GM12872 (cell line): Measurements from ENCODE around the gene NMT2.

Experiments
- TF ChIP-seq, protein P1 (sequence below): IDR thresholded peaks from 3 replicates; pipeline ENCODE4 v1.5.1; 2011; ENCODE audit warnings: low read depth, mild to moderate bottlenecking, low read length, moderate library complexity; ENCODE audit not compliant: insufficient read depth

NMT2 gene

GRCh38 chr10:15175587-15175986, 7.1 kb upstream of the NMT2 start:
- TF ChIP-seq, protein P1, sequence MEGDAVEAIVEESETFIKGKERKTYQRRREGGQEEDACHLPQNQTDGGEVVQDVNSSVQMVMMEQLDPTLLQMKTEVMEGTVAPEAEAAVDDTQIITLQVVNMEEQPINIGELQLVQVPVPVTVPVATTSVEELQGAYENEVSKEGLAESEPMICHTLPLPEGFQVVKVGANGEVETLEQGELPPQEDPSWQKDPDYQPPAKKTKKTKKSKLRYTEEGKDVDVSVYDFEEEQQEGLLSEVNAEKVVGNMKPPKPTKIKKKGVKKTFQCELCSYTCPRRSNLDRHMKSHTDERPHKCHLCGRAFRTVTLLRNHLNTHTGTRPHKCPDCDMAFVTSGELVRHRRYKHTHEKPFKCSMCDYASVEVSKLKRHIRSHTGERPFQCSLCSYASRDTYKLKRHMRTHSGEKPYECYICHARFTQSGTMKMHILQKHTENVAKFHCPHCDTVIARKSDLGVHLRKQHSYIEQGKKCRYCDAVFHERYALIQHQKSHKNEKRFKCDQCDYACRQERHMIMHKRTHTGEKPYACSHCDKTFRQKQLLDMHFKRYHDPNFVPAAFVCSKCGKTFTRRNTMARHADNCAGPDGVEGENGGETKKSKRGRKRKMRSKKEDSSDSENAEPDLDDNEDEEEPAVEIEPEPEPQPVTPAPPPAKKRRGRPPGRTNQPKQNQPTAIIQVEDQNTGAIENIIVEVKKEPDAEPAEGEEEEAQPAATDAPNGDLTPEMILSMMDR, result no peak

GRCh38 chr10:15172306-15172840, 3.9 kb upstream of the NMT2 start:
- TF ChIP-seq, protein P1, result no peak

GRCh38 chr10:15169555-15170401, 1.3 kb upstream of the NMT2 start:
- TF ChIP-seq, protein P1, result no peak

GRCh38 chr10:15168786-15169554, 477 bp upstream of the NMT2 start:
- TF ChIP-seq, protein P1, result no peak

DNA sequence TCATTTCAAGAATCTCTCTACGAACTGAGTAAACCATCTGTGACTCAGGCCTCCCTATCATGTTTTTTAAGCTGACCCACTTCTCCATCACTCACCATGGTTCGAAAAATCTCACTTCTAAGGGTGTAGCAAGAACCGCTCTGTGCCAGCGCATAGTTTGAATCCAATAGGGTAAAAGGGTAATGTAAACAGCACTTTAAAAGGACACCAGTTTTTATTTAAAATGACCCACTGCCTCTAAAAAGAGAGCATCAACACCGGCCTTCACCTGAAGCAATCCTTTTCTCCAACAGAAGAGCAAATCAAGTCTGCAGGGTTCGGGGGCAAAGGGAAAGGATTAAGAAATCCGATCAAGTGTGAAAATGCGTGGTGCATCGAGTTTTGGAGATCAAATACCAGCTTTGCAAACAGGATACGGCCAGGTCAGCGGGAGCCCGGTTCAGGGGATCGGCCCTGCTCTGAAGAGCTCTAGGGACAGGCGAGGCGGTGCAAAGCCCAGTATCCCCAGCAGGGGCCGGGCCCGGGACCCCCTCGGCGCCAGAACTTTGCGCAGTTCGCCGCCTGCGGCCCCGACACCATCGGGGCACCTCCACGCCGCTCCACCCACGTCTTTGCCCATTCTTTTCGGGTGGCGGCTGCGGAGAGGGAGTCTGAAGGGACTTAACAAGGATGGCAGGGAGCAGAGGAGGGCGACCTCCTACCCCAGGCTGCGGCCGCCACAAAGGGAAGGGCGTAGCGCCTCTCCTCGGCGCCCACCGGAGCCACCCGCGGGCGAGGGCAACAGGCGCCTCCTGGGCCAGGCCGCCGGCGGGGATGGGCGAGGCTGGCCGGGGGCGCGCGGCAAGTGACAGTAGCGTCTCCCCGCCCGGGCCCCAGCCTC, 842 bp downstream of the NMT2 start:
- TF ChIP-seq, protein P1, result peak; percentile 49

GRCh38 chr10:15166325-15166724, 2.2 kb downstream of the NMT2 start:
- TF ChIP-seq, protein P1, result no peak

GRCh38 chr10:15163253-15163828, 5.2 kb downstream of the NMT2 start:
- TF ChIP-seq, protein P1, result no peak
